HT-29 (cell line): ENCODE measurements around the gene EDC3. TPM values are rescaled to one million over a fixed set of nuclear protein-coding genes. Genes with fewer than 3 reads are reported as not detected.
"Not testable (repeated sequence)": the region's sequence is repeated elsewhere in the genome, so short reads cannot be mapped to it uniquely, and the experiment has no call there.

ENCODE experiments used
- DNase-seq: peaks from one replicate; pipeline ENCODE4 v3.0.0-alpha.2; 2015; ENCODE audit warnings: low spot score
- total RNA-seq: library from RNA; depleted of rRNA; stranded (reverse); fragments of >200 nt; shearing (Covaris generic); gene quantifications from 2 replicates; pipeline ENCODE4 v1.2.3, GENCODE V29; 2014

EDC3 gene
- total RNA-seq, 1 experiment from 2014 or later = 24.0 TPM

DNA sequence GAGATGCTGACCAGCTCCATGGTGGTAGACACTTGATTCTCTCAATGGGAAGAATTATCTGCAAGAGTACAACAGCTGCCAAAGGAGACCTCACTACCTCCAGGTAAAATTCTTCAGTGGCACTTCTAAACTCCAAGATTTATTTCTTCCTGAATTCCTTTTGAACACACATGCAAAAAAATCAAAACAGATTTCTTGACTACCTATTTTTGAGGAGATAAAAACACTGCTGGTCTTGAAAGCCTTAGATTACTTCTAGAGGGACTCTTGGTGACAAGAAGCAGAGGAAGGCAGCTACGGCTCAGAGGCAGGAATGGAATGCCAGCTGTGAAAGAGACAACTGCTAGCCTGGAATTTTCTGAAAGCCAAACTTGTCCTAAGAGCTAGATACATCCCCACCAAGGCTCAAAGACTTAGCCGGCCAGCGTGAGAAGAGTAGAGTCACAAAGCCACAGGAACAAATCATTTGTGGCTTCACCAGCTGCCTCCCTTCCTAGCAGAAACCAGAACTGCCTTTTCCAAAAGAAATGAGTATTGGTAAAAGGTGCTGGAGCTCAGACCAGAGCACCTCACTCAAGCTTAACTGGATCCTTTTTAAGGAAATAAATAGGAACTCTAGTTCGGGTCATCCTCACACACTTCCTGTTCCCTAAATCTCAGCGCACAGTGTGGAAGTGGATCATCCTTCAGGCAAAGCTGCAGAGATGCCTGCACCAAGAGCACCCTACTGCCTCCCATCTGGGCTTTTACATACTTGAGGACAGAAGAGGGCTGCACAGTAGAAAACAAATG, 47.6 kb downstream of the EDC3 start:
- DNase-seq = no peak

- DNase-seq = no peak
Measured at GRCh38 chr15:74646480-74646879, 49.3 kb downstream of the EDC3 start.

DNA sequence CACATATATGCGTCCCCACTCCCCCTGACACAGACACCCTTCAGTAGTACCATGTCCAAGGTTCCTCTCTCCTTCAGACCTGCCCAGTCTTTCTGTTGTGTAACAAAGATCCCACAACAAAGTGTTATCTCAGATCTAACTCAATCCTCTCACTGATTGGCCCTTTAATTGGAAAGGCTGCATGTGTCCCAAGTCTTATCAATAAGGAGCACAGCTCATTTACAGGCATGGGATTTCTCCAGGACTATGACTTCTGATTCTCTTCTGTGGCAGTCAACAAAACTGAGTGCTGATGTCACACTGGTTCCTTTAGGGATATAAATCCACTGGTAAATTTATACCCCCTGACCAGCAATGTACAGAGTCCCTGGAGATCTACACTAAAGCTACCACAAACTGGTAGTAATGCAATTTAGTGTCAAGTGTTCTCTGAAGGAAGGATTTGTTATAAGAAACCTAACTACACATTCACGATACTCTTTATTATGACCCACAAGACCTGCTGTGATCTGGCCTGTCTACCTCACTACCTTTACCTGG, 52.1 kb downstream of the EDC3 start:
- DNase-seq = no peak

DNA sequence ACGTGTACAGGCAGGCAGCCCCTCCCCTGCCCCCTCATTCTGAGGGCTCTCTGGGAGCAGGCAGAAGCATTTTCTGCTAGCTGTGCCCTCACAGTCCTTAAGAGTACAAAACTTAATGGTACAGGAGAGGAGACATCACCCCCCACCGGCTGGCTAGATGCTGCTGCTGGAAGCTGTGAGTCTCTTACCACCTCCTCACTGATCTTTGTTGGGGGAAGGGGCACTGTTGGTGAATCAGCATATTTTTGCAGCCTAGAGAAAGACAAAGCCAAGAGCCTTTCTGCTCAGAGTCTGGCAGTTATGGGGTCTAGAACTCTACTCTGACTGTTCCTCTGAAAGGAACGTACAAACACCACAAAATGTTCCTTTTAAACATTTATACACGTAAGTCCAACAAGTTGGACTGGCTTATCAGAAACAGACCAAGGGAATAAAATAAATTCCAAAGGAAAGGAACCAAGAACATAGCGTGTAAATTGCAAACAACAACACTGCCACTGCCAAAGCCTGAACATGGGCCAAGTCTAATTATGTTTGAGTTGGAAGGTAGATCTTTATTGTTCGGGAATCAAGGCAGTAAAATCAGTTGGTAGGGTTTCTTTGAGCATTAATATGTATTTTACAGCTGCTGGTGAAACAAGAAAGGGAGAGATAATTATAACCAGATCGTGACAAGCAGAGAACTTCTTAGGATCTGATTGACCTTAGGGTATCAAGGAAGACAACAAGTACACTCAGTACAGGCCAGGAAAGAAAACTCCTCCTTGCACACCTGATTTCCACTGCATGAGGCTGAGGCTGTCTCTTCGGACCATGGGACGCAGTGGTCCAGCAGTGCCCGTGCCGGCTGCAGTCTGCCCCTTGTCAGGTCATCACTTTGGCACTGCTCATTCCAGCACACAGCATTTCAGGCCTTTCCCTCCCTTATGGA, 52.8 kb downstream of the EDC3 start:
- peak; percentile 46 for DNase-seq

DNA sequence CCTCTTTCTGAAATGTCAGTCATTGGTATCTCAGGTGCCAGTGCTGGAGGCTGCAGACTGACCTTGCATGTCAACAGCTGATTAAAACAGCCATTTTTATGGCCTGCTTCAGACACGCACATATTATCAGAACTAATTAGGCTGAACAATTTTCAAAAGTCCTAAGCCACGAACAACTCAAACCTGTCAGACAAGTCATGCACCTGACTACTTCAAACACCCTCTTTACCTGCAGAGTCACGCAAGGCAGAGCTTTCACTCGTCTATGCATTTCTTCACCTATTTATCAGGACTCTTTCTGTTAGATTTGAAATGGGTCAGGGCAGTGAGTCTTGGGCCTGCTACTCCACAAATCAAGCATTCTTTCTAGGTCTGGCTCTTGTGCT, 53.5 kb downstream of the EDC3 start:
- peak; percentile 79 for DNase-seq

- no peak for DNase-seq
Measured at GRCh38 chr15:74641151-74641550, 54.7 kb downstream of the EDC3 start.

GRCh38 chr15:74636984-74637383, 58.8 kb downstream of the EDC3 start:
- DNase-seq = no peak

GRCh38 chr15:74635228-74635627, 60.6 kb downstream of the EDC3 start:
- peak; percentile 90 for DNase-seq

DNA sequence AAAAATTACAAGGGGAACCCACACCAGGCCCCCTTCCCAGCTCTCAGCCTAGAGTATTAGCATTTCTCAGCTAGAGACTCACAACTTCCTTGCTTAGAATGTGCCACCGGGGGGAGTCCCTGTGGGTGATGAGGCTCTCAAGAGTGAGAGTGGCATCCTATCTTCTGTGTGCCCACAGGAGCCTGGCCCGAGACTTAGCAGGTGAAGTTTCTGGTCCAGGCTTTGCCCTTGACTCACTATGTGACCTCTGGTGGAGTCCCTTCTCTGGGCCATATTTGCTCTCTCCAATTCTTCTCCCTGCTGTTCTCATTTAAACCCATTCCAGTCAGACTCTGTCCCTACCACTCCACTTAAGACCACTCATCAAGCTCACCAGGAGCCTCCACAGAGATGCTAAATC, 62.0 kb downstream of the EDC3 start:
- no peak for DNase-seq

DNA sequence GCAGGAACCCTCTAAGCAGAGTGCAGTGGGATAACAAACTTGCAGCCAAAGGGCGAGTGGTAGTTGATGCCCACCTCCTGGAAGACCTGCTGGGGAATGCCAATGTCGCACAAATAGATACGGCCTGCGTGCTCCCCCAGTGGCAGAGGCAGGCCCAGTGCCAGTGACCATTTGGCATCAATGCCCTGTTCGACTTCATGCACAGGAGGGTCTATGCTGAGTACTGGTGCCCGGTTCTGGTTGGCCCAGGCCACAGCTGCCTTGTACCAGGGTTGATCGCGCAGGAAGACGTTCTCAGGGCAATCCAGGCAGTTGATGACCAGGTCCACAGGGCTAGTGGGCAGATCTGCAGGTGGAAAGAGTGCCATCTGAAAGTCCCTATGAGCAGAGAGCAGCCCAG, 63.2 kb downstream of the EDC3 start:
- no peak for DNase-seq

GRCh38 chr15:74631935-74632560, 63.8 kb downstream of the EDC3 start:
- peak; percentile 82 for DNase-seq

DNA sequence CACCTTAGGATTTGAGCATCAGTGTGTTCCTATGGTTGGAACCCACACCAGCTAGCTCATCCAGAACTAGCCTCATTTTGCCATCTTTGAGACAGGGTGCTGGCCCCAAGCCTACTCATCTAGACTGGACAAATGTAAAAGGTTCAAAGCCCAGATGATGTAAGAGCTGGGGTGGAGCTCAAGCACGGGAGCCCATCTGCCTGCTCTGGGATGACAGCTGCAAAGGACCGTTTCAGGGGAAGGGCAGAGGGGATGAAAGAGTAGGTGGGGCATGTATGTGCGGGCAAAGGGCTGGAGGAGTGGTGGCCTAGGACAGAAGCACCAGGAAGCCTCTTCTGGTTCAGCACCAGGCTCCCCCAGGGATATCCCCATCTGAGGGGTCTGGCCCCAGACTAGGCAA, 64.4 kb downstream of the EDC3 start:
- DNase-seq = no peak

GRCh38 chr15:74631087-74631385, 64.8 kb downstream of the EDC3 start:
- no peak for DNase-seq

DNA sequence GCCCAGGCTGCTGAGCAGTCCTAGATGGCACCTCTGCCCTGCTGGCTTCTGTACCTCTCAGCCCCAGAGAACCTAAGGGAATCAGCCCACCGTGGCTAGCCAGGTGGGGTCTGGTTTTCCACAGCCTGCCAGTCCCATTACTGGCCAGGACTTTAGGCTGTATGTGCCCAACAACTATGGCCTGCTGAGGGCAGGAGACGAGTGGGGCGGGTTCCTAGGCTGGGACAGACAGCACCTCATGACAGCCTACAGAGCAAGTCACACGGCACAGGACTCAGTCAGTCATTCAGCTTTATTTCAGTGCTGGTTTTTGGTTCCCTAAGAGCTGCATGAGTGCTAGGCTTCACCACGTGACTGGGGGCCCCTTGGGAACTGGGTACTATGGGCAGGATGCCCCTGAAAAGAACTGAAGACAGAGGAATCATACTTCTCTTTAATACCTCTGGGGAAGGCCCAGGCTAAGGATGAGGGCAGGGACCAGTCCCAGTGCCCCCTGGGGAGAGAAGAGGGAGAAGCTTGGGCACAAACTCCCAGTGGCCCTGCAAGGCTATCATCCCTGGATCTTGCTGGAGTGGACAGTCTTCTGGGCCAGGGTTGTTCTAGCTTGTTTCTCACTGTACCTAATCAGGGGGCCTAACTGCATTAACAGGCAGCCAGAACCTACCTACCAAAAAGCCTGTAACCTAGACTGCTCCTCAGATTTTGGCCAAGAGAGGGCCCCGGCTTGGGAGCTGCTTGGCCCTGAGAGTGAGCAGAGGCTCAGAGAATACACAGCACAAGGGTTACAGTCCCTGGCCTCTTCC, 65.3 kb downstream of the EDC3 start:
- DNase-seq = no peak

- DNase-seq = not testable (repeated sequence)
Measured at GRCh38 chr15:74629696-74630095, 66.1 kb downstream of the EDC3 start.

GRCh38 chr15:74628949-74629348, 66.9 kb downstream of the EDC3 start:
- DNase-seq = no peak

GRCh38 chr15:74628199-74628598, 67.6 kb downstream of the EDC3 start:
- DNase-seq = no peak

GRCh38 chr15:74627766-74628165, 68.1 kb downstream of the EDC3 start:
- DNase-seq = no peak

DNA sequence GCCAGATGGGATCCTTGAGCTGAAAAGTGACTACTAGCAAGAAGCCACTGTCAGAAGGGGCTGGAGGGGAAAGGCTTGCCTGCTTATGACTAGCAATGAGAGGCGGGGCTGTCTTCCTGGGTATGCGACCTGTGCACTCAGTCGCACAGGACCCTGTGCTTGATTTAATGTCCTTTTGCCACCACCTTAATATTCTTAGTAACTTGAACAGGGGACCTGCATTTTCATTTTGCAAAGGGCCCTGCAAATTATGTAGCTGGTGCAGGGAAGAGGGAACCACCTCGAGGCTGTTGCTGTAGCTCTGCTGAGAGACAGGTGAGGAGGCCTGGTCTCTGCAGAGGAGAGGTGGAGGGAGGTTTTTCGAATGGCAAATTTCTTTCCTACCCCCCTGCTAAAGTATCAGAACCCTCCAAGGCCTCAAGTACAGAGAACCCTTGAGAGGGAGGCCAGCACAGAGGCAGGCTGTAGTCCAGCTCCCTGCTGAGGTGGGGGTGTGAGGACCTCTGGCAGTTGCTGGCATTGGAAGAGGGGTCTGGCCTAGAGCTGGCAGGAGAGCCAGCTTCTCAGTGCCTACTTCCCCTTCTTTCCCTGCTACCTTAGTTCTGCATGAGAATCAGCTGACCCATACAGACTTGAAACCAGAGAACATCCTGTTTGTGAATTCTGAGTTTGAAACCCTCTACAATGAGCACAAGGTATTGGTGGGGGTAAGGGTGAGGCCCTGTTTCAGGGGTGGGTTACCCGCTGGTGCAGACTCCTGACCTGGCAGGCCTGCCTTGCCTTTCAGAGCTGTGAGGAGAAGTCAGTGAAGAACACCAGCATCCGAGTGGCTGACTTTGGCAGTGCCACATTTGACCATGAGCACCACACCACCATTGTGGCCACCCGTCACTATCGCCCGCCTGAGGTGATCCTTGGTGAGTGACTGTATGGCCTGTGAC, 68.8 kb downstream of the EDC3 start:
- no peak for DNase-seq

DNA sequence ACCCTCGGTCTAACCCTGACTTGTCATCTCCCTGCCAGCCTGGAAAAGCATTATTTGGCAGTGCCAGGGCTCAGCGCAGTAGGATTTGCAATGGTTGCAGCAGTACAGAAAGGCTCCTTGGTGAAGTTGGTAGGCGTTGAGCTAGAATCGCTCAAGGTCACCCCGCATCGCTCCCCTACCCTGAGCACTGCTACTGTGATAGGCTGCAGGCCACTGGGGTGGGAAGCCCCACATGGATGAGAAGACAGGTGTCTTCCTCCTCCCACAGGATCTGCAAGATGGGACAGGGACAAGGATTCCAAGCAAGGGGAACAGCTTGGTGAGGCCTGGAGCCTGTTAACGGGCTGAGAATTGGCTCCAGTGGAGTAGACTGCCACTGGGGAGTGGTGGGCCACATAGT, 69.5 kb downstream of the EDC3 start:
- DNase-seq = no peak
